Psoas muscle (tissue), 8 donors: Measurements from ENCODE around the gene ITPK1. TPM values are rescaled to one million over a fixed set of nuclear protein-coding genes. Genes with fewer than 3 reads are reported as not detected.

Experiments used
- ATAC-seq, 4 donors: fragments of 200-7000 bp; cut with Tn5 transposase; one replicate each; pipeline ENCODE4 v1.9.1; 2020; ENCODE audit warnings: moderate library complexity in 3 of 4, mild to moderate bottlenecking in 2 of 4
- DNase-seq, 2 donors: peaks; one replicate each; pipeline ENCODE4 v3.0.0-alpha.2; 2020
- H3K27ac ChIP-seq: fragments of 200-600 bp; one replicate; pipeline ENCODE4 v1.8.0; 2022
- H3K27me3 ChIP-seq, 3 donors: fragments of 200-600 bp in 1 of 3; one replicate each; pipeline versions ENCODE4 v1.6.1 to v1.8.0; 2013 to 2022; ENCODE audit warnings: low read length in 2 of 3, mild to moderate bottlenecking in 2 of 3, moderate library complexity in 1 of 3; ENCODE audit not compliant: insufficient read depth in 3 of 3
- H3K36me3 ChIP-seq, 2 donors: fragments of 200-600 bp in 1 of 2; one replicate each; pipeline versions ENCODE4 v1.6.1 to v1.8.0; 2013 to 2022; ENCODE audit warnings: low read depth in 1 of 2, mild to moderate bottlenecking in 1 of 2, moderate library complexity in 1 of 2; ENCODE audit not compliant: insufficient read depth in 1 of 2
- H3K4me1 ChIP-seq: fragments of 200-600 bp; one replicate; pipeline ENCODE4 v1.8.0; 2022
- H3K4me3 ChIP-seq: fragments of 200-600 bp; one replicate; pipeline ENCODE4 v1.8.0; 2022; ENCODE audit warnings: mild to moderate bottlenecking
- H3K9me3 ChIP-seq: fragments of 200-600 bp; one replicate; pipeline ENCODE4 v1.8.0; 2022
- WGBS, 3 donors: extraction: QIAGEN DNeasy Blood & Tissue Kit; methylation state at CpG; one replicate each; pipeline versions ENCODE4 v1.1.6 to v1.1.7; 2013; 5-methylcytosine and 5-hydroxymethylcytosine counted together
- intact Hi-C, 2 donors: fragments of 100-400 bp; cut with DNase I; formaldehyde crosslinking; loops; one replicate each; pipeline versions ENCODE4 v1.11.0 to v1.14.2; 2022
- polyA plus RNA-seq, 3 donors: library from polyadenylated mRNA; stranded (reverse); fragments of 200-250 nt; gene quantifications; one replicate each; pipeline ENCODE4 v1.2.3, GENCODE V29; 2013
- total RNA-seq, 4 donors: library from RNA; stranded (reverse); fragmentation: NEBNext Ultra II Directional in 2 of 4; extraction: Animal tissue kit (Norgen Biotek cat#: 25700) in 2 of 4; gene quantifications; one replicate each; pipeline versions ENCODE4 v1.2.1 to v1.2.4, GENCODE V29; 2021 to 2023
- TF ChIP-seq, protein P1 (sequence below): fragments of 200-600 bp; IDR thresholded peaks from one replicate; pipeline ENCODE4 v1.8.0; 2022; ENCODE audit warnings: antibody characterized with exemption
- donor health status: healthy with polysubstance abuse.
- donor health status: DM: no; HTN: no; CAD: no; lungs with moderate emphysema.
- donor health status: Bipolar disorder and iron deficiency.
- donor health status: healthy.
- donor health status: DM: yes; HTN: yes; CAD: no.
- donor health status: DM: no; HTN: no; CAD: no.
- donor health status: DM: no; HTN: no; CAD: no.
- donor health status: DM: yes; HTN: yes; CAD: no.

The ITPK1 gene
- total and polyA plus RNA-seq, 7 donors: 30.0 to 61.1 (median 42.7) TPM

DNA sequence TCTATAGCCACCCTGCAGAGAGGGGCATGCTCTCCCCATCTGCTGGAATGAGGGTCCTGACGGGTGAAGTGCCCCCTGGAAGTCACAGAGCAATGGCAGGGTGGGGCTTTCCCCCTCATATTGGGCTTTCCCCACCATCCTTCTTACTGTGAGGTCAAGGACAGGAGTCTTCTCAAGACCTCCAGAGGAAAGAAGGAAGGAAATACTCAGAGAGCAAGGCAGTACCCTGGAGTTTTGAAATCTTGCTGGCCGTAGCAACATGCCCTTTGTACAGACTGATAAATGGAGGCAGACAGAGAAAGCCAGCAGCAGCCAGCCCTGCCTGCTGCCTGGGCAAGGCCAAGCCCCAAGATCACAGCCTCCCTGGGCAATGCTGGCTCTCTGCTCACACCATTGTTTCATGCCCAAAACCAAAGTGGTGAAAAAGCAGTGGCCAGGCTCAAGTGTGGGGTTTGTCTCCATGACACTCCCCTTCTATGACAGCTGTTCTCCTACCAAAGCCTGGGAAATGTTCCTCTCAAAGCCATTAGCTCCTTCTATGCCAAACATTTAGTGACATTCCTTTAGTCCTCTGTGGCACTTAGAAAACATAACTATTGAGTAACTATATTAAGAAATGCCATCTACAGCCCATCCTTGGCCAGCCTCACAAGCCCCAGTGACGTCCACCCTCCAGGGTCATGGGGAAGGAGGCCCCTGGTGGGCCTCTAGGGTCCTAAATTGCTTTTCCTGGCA lies 13.2 kb upstream of the ITPK1 start:
- Histone ChIP-seq H3K27ac (no peak overlapping the region), H3K4me3 (no peak overlapping the region)
- 38 to 58% (median 41%) methylated on average over 3 of the region's 3 CpGs for WGBS, 3 donors

DNA sequence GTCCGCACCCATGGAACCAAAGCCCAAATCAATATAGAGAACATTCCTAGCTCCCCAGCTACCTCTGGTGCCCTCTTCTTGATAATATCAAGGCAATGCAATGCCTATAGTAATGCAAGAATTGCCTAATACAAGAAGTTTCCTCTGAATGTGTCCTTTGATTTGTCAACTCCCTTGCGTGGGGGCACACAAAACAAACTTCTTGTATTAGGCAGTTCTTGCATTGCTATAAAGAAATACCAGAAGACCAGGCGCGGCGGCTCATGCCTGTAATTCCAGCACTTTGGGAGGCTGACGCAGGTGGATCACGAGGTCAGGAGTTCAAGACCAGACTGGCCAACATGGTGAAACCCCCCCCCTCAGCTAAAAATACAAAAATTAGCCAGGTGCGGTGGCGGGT lies 10.4 kb upstream of the ITPK1 start:
- no peaks in the 10 kb centered on the region for H3K9me3 ChIP-seq

More for the DNA sequence above, 13.2 kb upstream of the ITPK1 start:
- TF ChIP-seq, protein P1, sequence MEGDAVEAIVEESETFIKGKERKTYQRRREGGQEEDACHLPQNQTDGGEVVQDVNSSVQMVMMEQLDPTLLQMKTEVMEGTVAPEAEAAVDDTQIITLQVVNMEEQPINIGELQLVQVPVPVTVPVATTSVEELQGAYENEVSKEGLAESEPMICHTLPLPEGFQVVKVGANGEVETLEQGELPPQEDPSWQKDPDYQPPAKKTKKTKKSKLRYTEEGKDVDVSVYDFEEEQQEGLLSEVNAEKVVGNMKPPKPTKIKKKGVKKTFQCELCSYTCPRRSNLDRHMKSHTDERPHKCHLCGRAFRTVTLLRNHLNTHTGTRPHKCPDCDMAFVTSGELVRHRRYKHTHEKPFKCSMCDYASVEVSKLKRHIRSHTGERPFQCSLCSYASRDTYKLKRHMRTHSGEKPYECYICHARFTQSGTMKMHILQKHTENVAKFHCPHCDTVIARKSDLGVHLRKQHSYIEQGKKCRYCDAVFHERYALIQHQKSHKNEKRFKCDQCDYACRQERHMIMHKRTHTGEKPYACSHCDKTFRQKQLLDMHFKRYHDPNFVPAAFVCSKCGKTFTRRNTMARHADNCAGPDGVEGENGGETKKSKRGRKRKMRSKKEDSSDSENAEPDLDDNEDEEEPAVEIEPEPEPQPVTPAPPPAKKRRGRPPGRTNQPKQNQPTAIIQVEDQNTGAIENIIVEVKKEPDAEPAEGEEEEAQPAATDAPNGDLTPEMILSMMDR: no peak
- Histone ChIP-seq H3K27me3 (no peaks in the 10 kb centered on the region), H3K36me3 (no peaks in the 10 kb centered on the region), H3K4me1 (no peaks in the 10 kb centered on the region), H3K9me3 (no peaks in the 10 kb centered on the region)
- intact Hi-C loops: no loop called here
- ATAC-seq (no peak), DNase-seq (no peak)

DNA sequence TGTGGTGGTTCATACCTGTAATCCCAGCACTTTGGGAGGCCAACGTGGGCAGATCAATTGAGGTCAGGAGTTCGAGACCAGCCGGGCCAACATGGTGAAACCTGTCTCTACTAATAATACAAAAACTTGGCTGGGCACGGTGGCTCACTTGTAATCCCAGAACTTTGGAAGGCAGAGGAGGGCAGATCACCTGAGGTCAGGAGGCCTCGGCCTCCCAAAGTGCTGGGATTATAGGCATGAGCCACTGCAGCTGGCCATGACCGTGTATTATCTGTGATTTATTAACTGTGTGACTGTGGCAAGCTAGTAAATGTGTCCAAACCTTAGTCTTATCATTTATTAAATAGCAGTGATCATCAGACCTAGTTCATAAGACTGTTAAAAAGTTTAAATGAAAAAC lies 7.1 kb upstream of the ITPK1 start:
- Histone ChIP-seq H3K27me3 (no peaks in the 10 kb centered on the region), H3K4me3 (no peak overlapping the region), H3K27ac (no peak overlapping the region), H3K9me3 (no peaks in the 10 kb centered on the region), H3K4me1 (no peaks in the 10 kb centered on the region), H3K36me3 (no peaks in the 10 kb centered on the region)
- WGBS, 3 donors: 25 to 53% (median 35%) methylated on average over 6 of the region's 6 CpGs
- TF ChIP-seq, protein P1: no peak
- DNase-seq: no peak
- intact Hi-C loops: no loop called here
- no peak for ATAC-seq

More for the DNA sequence above, 10.4 kb upstream of the ITPK1 start:
- WGBS, 3 donors: 90 to 99% (median 95%) methylated on average over 9 of the region's 9 CpGs
- DNase-seq (no peak), ATAC-seq (no peak)
- intact Hi-C loops: no loop called here
- H3K27me3 ChIP-seq: no peaks in the 10 kb centered on the region
- no peaks in the 10 kb centered on the region for H3K36me3 ChIP-seq
- H3K4me3 ChIP-seq: no peak overlapping the region
- no peaks in the 10 kb centered on the region for H3K4me1 ChIP-seq
- TF ChIP-seq, protein P1: no peak
- H3K27ac ChIP-seq: no peak overlapping the region

DNA sequence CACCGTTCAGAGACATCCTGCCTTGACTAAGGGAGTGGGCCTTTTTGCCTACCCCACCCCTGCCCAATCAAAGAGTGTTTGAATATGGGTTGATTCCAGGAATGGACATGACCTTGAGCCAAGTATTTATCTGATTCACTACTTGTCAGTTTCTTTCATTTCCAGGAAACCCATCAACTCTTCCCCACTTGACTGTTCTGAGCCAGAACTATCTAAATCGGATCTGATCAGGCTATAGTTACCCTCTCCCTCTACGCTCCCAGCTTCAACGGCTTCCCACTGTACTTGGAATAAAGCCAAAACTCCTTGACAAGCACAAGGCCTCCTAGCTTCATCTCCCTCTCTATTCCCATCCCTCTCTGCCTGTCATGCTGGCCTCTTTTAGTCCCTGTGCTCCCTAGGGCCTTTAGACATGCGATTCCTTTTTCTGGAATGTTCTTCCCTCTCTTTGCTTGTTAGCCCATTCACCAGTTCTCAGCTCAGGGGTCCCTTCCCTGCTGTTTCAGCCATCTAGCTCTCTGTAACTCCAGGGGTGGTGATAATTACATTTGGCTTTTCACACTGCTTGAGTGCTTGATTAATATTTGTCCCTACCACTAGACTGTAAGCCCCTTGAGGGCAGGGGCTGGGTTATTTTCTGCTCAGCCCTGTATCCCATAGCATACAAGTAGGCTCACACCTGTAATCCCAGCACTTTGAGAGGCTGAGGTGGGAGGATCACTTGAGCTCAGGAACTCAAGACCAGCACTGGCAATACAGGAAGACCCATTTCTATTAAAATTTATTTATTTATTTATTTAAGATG lies 5.5 kb upstream of the ITPK1 start:
- no peak for DNase-seq
- no peak overlapping the region for H3K4me3 ChIP-seq
- intact Hi-C loops: no loop called here
- no peak for ATAC-seq
- H3K27ac ChIP-seq: no peak overlapping the region
- no peaks in the 10 kb centered on the region for H3K36me3 ChIP-seq
- H3K27me3 ChIP-seq: no peaks in the 10 kb centered on the region
- WGBS, 3 donors: 38 to 52% (median 45%) methylated on average over 5 of the region's 5 CpGs
- TF ChIP-seq, protein P1: no peak
- H3K9me3 ChIP-seq: no peaks in the 10 kb centered on the region
- no peaks in the 10 kb centered on the region for H3K4me1 ChIP-seq
